Activated CD4-positive, CD25-positive, alpha-beta regulatory T cell (primary cell): Measurements from ENCODE around the gene ANO1.

Experiments used
- DNase-seq, 4 experiments: peaks; one replicate each; lab custom pipeline; 2025; lab: John Stamatoyannopoulos, UW

The ANO1 gene

DNA sequence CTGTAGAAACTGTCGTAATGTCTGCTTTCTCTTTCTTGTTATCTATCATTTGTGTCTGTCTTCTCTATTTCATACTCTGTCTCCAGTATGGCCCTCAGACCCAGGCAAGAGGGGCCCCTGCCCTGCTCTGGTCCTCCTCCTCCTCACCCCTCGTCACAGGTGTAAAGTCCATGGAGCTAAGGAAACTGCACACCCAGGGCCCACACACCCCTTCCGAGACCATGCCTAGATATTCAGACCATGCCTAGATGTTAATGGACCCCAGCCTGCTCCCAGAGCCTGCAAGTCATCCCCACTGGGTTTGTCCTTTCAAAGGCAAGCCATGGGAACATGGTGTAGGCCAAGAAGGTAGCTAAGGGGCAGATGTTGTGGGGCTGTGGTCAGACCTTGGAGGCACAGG is 24.1 kb upstream of the ANO1 start:
- no peak for DNase-seq

DNA sequence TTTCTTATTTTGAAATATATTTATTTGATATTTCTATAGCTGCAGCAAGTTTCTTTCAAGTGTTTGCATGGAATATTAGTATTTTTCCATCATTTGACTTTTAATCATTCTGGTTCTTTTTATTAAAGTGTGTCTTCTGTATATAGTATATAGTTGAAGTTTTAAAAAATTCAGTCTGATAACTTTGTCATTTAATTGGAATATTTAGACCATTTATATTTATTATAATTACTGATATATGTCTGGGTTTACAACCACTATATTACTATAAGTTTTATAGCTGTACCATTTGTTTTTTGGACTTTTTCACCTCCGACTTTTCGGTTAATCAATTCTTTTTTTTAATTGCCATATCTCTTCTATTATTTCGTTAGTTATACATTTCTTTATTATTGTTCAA is 22.7 kb upstream of the ANO1 start:
- no peak for DNase-seq

DNA sequence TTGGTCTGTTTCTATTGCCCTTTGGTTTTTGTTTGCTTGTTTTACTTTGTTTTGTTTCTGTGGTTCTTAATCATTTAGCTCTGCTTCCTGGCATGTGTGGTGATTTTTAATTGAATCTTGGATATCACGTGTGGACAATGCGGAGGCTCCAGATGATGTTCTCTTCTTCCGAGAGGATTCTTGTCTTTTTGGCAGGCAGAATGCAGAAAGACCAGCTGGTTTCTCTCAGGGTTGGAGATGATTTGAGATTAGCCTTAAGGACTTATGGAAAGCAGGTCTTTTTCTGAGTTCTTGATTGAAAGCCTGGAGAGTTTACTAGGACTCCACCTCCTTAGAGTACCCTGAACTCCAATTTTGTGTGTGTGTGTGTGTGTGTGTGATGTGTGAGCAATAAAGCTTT is 21.0 kb upstream of the ANO1 start:
- no peak for DNase-seq

DNA sequence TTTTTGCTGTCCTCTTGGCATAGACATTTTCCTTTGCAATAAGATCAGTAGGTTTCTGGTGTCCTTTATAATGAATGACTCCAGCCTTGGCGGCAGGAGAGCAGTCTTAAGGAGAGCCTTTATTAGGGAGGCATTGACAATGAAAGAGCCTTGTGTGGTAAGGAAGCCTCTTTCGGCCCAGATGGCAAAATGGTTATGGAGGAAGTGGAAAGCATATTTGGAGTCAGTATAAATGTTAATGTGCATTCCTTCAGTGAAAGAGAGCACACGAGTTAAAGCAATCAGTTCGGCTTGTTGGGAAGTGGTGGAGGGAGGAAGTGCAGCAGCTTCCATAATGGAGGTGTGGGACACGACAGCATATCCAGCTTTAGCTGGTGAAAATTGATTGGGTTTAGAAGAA is 18.1 kb upstream of the ANO1 start:
- DNase-seq, result no peak

DNA sequence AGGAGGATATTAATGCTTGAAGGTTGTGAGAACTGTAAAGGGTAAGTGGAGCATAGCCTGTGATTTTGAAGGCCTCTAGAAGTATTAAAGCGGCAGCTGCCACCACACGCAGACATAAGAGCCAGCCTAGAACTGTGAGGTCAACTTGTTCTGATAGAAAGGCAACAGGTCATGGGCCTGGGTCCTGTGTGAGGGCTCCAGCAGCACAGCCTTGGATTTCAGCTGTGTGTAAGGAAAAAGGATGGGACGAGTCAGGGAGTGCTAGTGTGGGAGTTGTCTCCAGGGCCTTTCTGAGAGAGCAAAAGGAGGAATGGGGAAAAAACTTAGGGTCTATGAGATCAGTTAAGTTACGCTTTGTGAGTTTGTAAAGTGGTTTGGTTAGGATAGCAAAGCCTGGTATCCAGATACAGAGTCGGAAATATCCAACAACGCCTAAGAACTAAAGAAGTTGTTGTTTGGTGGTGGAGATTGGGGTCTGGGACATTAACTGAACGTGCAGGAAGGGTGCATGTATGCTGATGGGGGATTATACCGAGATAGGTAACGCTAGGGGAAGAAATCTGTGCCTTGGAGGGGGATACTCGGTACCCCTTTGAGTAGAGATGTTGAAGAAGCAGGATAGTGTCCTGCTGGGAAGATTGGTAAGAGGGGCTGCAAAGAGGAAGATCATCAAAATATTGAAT is 17.4 kb upstream of the ANO1 start:
- DNase-seq, result no peak

DNA sequence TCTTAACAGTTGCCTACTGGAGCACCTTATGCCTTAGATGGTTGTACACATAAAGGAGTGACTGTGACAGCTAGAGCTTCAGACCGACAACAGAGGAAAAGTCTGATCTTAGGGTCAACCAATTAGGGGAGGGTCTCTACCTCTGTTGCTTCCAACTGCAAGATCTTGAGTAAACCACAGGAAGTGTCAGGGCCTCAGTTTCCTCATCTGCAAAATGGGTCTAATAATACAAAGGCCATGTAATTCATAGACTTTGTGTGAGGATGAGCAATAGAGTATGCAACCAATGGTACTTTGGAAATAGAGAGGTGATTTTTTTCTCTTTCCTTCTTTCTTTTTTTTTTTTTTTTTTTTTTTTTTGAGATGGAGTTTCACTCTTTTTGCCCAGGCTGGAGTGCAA is 16.4 kb upstream of the ANO1 start:
- no peak for DNase-seq

DNA sequence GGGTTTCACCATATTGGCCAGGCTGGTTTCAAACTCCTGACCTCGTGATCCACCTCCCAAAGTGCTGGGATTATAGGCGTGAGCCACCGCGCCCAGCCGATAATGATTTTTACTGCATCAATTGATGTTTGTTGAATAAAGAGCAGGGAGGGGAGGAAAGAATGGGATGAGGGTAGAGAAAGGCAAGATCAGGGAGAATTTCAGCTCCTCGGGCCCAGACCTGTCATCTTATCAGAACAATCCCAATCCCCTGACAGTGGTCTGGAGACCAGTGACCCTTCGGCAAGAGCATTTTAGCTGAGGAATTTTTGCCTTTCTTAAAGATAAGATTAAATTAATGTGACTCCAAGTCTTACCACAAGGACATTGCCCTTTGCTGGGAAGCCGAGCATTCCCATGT is 15.0 kb upstream of the ANO1 start:
- no peak for DNase-seq

DNA sequence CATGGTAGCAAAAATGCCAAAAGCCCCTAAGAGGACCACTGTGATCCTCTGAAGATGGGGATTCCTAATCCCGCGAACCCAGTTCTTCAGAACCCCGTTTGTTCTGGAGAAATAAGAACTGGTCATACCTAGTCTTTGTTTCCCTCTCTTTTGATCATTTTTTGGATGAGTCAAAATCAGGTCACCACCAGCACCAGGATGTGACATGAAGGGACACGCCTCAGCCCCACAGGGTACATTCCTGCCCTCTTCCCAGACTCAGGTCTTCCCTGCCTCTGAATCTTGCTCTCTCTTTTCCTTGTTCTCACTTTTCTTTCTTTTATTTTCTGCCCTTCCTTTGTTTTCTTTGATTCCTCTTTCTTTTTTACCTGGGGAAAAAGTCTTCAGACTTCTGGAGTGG is 14.6 kb upstream of the ANO1 start:
- DNase-seq, result no peak

DNA sequence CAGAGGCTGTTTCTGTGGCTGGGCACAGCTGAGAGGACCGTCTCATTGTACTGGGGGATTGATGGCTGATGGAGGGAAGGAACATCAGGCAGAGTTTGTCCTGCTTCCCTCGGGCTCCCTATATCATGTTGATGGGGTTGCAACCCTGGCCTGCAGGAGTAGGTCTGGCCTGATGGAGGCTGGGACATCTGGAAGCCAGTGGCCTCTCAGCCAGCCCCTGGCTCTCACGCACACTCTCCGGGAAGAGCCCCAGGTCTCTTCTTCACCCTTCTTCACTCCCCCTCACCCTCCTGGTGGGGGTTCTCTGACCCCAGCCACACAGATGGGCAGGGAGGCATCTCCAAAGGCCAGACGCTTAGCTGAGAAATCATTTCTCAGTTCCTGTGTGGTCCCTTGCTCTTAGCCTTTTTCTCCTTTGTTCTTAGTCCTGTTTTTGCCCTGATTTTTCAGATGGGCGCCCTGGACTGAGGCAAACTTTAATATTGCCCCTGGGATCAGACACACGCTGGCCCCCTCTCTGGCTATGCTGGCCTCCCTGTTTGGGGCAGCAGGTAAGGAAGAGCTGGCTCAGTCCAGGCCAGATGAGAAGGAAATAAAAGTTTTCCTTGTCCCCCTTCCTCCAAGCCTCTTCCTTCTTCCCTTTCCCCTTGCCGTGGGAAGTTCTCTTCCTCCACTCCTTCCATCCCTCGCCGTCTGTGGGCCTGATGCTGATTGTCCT is 13.9 kb upstream of the ANO1 start:
- no peak for DNase-seq

DNA sequence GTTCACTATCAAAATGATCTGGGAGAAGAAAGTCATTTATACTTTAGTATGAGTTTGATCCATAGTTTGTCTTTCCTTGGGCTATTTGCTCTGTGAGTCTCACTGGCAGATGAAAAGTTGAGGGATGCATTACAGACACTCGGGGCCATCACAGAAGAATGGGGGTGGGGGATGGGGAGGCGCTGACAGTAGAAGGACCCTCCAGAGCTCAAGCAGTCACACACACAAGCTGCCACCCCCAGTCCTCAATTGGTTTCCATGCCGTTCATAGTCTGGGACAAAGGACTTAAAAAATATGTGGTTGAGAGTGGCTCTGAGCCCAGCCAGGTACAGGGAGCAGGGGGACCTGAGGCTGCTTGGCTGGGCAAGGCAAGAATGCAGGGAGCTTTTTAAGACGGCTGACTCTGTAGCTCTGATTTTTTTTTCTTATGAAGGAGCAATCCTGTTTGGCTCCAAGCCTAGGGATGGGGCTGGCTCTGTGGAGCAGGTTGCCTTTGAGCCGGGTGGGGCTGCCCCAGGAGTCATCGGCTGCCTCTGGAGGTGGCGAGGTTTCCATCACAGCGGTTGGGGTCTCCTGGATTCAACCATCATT is 13.3 kb upstream of the ANO1 start:
- no peak for DNase-seq

DNA sequence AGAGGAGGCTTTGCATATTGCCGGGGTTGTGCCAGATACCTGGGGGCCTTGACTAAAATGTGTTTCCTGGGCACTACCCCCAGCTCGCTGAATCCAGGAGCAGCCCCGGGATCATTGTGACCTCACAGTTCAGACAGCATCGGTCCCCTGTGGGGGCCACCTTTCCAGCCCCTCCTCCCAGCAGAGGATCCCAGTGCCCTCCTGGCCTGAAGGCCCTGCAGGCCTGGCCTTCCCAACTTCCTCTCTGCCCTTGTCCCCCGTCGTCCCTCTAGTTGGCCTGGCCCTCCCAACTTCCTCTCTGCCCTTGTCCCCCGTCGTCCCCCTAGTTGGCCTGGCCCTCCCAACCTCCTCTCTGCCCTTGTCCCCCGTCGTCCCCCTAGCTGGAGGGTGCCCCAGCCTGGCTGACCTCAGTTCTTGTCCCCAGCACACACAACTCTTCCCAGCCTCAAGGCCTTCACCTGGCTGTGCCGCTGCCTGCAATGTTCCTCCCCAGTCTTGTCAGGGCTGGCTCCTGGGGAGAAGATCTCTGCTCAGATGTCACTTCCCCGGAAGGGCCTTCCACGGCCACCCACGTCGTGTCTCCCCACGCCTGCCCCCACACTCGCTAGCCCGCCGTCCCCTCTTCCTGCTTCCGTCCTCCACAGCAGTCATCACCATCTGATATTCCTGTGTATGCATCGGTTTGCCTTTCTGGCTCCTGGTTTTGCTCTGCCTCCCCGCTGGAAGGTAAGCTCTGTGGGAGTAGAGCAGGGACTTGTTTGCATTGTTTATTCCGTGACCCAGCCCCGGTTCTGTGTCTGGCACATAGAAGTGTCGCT is 12.6 kb upstream of the ANO1 start:
- DNase-seq, result no peak

DNA sequence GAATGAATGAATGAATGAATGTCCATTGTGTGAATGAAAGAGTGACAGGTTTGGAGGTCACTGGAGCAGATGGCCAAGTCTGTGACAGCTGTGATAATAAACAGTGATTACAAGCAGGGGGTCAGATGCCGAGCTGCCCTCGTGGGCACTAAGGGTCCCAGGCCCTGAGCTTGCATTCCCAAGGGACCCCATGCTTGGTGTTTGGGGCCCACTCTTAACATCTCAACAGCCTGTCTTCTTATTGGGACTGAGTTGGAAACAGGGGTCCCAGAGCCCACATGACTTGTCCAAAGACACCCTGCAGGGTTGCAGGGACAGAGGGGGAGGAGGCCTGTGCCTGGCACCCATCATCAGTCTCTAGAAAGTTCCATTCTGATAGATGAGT is 12.0 kb upstream of the ANO1 start:
- no peak for DNase-seq

DNA sequence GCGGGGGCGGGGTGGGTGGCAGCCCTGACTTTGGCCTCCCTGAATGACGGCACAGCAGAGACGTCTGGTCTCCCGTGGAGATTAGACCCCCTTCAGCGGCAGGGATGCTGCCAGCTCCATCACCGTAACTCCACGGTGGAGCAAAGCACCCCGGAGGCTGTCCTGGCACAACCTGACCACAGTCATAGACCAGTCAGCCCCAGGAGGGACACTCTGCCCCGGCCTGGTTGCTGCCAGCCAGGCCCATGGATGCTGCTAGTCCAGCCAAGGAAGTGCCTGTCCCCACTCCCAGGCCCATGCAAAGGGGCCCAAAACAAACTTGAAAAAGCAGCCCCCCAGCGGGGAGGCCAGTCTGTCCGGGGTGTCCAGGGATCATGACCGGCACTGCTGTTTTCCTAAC is 11.5 kb upstream of the ANO1 start:
- DNase-seq, result no peak

DNA sequence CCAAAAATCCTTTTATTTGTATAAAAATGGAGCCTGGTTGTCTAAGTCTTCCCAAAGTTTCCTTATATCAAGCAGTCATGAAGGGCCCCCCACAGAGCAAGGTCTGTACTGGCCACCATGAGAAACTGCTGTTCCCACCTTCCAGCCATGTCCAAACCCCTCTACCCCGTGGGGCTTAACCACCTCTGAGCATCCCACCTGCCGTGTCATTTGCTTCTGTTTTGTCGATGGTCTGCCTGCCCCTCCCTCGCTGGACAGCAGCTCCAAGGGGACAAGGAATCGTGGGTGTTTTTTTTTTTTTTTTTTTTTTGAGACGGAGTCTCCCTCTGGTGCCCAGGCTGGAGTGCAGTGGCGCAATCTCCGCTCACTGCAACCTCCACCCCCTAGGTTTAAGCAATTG is 11.1 kb upstream of the ANO1 start:
- no peak for DNase-seq

DNA sequence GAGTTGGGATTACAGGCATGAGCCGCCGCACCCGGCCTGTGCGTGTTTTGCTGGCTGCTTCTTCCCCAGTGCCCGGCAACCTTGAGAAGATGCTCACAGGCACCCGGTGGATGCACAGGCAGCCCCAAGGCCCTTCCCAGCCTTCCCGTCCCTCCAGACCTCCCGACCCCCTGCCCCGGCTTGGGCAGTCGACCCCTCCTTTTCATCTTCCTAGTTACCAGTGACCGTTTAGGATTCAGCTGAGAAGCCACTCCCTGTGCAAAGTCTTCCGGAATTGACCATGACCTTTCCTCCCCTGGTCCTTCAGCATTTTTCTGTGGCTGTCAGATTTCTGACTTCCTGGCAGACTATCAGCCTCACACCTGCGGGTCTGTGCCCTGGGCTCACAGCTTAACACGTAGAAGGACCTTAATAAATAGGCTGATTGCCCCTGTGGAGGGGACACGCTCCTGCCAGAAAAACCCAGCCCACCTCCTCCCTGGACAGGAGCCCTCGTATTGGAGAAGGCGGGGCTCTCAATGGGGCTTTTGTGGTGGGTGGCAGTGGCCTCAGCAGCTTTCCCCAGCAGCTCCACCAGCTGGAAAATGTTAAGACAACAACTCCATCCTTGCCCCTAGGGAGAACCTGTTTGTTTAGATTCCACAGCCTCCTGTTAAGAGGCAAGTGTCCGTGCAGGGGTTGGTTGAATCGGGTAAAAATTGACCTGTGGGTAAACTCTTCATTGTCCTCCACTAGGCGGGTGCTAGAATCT is 10.4 kb upstream of the ANO1 start:
- DNase-seq, result no peak

DNA sequence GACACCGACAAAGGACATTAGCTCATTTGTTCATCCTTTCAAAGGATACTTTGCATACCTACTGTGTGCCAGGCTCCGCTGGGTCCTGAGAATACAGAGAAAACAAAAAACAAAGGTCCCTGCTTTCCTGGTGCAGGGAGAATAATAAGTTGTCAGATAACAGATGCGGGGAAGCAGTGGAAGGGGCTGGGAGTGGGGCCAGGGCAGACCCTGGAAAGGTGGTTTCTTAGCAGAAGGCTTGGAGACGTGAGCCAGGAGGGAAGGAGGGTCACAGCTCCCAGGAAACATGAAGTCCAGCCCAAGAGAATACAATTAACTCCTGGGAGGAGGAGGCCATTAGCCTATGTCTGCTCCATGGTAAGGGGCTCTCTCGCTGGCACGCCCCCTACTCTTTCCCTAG is 9.8 kb upstream of the ANO1 start:
- DNase-seq, result no peak

DNA sequence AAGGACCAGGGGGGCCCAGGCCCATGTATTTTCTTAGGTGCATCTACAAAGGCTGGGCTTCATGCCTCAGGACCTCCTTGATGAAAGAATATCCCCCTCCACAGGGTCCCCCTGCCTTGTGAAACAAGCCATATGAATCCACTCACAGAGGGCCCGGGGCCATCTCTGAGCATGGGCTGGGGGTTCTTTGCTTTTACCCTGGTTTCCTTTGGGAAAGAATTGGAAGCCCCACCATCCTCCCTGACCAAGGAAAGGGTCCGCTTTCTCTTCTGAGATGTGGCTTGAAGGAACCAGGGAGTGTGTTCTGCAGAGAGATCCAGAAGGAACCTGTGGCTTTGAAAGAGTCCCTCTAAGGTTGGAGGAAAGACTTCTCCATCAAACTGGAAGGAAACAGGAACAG is 9.2 kb upstream of the ANO1 start:
- no peak for DNase-seq

DNA sequence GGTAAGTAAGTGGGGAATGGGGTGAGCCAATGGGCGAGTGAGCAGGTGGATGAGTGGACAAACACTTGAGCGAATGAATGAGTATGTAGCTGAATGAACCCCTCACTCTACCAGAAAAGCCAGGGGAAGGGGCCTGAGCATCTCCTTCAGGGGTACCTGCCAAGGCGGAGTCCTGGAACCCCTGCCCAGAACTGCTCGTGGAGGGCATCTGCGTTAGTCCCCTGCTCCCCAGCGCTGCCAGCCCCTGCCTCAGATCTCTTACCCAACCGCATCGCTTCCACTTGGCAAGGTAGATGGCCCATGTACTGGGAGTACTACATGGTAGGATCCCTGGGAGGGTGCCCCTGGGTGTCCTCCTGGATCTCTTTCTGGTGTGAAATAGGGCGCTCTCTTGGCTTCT is 7.4 kb upstream of the ANO1 start:
- DNase-seq, result no peak

DNA sequence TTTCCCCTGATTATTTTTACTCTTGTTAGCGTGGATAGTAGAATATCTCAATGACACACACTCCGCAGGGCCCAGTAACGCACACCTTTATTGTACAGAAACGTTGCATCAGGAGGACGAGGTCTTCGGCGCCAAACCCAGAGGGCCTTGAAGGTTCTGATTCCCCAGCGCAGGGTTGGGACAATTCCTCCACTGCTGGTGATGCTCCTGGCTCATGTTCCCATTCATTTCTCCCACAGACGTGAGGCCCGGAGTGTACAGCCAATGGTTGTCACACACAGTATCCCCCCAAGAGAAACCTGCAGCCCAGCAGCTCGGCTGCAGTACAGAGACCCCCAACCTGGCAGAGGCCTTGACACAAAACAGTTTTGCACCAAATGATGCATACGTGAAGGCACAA is 6.1 kb upstream of the ANO1 start:
- no peak for DNase-seq

DNA sequence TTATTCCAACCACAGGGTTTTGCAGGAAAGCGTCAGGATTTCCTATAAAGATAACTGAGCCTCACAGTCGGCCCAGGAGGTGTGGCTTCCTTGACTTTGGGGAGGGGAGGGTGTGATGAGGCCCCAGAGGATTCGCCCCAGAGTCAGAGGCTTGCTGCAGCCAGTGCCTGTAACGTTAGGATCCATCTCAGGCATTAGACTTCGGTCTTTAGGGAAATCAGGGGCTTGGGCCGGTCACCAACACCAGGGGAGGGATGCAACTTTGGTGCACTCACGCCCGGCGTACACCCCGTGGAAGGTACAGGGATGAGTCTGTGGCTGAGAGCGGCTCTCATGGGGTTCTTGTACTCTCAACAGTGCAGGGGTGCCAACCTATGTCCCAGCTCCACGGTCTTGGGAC is 5.7 kb upstream of the ANO1 start:
- DNase-seq, result no peak

DNA sequence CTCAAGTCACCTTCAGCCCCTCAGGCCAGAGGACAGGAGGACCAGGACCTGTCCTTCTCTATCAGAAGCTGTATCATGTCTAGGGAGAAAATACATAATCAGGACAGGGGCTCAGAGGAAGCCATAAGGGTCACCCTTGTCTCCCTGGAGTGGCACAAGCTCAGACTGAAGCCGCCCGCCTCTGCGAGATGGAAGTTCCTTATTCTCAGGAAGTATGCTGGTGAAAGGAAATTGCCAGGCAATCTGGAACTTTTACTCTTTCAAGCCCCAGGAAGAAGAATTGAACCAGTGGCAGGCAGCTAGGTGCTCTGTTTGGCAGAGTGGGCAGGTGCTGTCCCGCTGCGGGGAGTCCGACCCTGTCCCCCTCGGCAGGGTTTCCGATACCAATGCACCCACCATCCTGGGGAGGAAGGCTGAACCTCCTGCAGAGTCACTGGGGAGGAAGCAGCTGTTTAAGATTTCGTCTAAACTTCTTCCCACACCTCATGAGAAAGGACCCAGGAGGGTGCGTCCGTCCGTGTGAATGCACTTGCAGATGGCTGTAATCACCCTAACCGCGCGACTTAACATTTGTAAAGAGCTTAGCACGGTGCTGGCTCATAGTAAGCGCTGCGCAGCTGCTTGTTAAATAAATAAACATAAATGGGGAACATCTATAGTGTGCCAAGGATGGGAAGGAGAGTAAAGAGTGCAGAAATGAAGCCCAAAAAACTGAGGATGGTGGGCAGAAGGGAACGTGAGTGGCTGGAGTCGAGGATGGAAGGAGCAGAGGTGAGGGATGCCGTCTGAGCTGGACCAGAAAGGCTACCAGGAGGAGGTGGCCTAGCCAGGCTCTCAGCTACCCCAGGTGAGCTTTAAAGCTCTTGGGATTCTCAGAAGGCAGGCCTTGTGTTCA is 5.0 kb upstream of the ANO1 start:
- DNase-seq, result no peak
